NOMO-1 (cell line): Measurements from ENCODE around the gene ADPRM.
A peak's percentile ranks its signal among the peaks of the same experiment; 100 is the strongest.
"Not testable (repeated sequence)": the region's sequence is repeated elsewhere in the genome, so short reads cannot be mapped to it uniquely, and the experiment has no call there.

Source experiments
- DNase-seq, 2 experiments: peaks; one replicate each; lab custom pipeline; 2025; ENCODE audit not compliant: unreplicated experiment in 2 of 2; lab: John Stamatoyannopoulos, UW

Gene ADPRM

GRCh38 chr17:10697092-10698081, at the start of gene ADPRM, which contains the start of gene SCO1:
ADPRM (plus strand) TSS chr17:10697594; CDS start chr17:10704927, 7,333 bp downstream.
SCO1 (minus strand) TSS chr17:10697533; CDS start chr17:10697507, 26 bp downstream.
- peak; percentile 91 to 96 for DNase-seq

- DNase-seq = no peak
These were observed 49.0 kb upstream of the ADPRM start for GRCh38 chr17:10648381-10648780.

- DNase-seq = no peak
These were observed 48.4 kb upstream of the ADPRM start for GRCh38 chr17:10648956-10649355.

- no peak for DNase-seq
These were observed 47.8 kb upstream of the ADPRM start for GRCh38 chr17:10649602-10650001.

GRCh38 chr17:10651927-10652326, 45.5 kb upstream of the ADPRM start:
- DNase-seq = no peak

- no peak for DNase-seq
These were observed 44.3 kb upstream of the ADPRM start for GRCh38 chr17:10652984-10653659.

- no peak for DNase-seq
These were observed 43.4 kb upstream of the ADPRM start for GRCh38 chr17:10653987-10654386.

GRCh38 chr17:10657148-10657547, 40.2 kb upstream of the ADPRM start, which contains the start of gene MYH3:
MYH3 (minus strand) TSS chr17:10657309; CDS start chr17:10655064, 2,245 bp downstream.
- no peak for DNase-seq

- no peak for DNase-seq
These were observed 39.5 kb upstream of the ADPRM start for GRCh38 chr17:10657879-10658278.

- no peak for DNase-seq
These were observed 36.0 kb upstream of the ADPRM start for GRCh38 chr17:10661437-10661836.

- no peak for DNase-seq
These were observed 34.2 kb upstream of the ADPRM start for GRCh38 chr17:10663231-10663630.

GRCh38 chr17:10664571-10664970, 32.8 kb upstream of the ADPRM start:
- DNase-seq = no peak

- no peak for DNase-seq
These were observed 30.5 kb upstream of the ADPRM start for GRCh38 chr17:10666906-10667305.

GRCh38 chr17:10668775-10669174, 28.6 kb upstream of the ADPRM start:
- no peak for DNase-seq

GRCh38 chr17:10673312-10673711, 24.1 kb upstream of the ADPRM start:
- no peak for DNase-seq

- DNase-seq = no peak
These were observed 22.7 kb upstream of the ADPRM start for GRCh38 chr17:10674704-10675103.

- no peak for DNase-seq
These were observed 15.4 kb upstream of the ADPRM start for GRCh38 chr17:10681866-10682446.

GRCh38 chr17:10683853-10684252, 13.5 kb upstream of the ADPRM start:
- peak in 1 of 2 experiments; percentile 2 for DNase-seq

GRCh38 chr17:10687499-10687898, 9.9 kb upstream of the ADPRM start:
- DNase-seq = no peak

GRCh38 chr17:10695875-10696407, 1.5 kb upstream of the ADPRM start:
- not testable (repeated sequence) for DNase-seq
